Pericardium fibroblast (primary cell): Measurements from ENCODE around the gene FNBP1. TPM values are rescaled to one million over a fixed set of nuclear protein-coding genes. Genes with fewer than 3 reads are reported as not detected.

Experiments
- total RNA-seq: library from RNA; depleted of rRNA; stranded (reverse); fragments of >200 nt; gene quantifications from 2 replicates; pipeline ENCODE4 v1.2.3, GENCODE V29; 2015

FNBP1 gene
- total RNA-seq = 21.3 and 31.7 TPM in 2 replicates

DNA sequence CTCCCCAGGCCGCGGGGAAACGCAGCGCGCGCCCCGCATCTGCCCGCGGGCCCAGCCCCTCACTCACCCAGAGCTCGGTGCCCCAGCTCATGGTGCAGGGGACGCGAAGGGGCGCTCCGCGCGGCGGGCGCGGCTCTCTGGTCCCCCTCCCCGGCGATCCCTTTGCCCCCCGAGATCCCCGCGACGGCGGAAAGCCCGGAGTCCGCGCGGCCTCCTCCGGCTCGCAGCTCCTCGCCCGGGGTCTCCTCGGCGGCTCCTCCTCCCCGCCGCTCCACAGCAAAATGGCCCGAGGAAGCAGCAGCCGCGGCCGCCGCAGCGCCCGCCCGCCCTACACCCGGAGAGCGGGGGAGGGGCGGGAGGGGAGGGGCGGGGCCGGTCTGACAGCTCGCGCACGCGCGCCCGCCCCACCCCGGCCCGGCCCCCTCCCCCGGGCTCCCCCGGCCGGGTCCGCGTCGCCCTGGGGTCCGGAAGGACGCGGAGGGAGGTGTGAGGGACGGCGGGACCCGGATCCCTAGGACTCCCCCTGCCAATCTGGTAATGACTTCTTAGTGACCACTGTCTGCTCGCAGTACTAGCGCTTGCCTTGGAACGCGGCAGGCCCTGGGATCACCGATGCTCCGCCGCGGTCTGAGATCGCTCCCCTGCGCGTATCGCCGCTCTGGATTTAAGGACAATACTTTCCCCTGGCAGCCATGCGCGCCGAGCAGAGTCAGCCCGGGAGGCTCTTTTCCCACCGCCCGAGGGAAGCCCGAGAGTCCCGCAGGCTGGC, at the start of gene FNBP1:
Gene FNBP1 (minus strand): TSS at position 305 of the 769 bp plus-strand sequence. CDS start 214 bp downstream, at position 91.

DNA sequence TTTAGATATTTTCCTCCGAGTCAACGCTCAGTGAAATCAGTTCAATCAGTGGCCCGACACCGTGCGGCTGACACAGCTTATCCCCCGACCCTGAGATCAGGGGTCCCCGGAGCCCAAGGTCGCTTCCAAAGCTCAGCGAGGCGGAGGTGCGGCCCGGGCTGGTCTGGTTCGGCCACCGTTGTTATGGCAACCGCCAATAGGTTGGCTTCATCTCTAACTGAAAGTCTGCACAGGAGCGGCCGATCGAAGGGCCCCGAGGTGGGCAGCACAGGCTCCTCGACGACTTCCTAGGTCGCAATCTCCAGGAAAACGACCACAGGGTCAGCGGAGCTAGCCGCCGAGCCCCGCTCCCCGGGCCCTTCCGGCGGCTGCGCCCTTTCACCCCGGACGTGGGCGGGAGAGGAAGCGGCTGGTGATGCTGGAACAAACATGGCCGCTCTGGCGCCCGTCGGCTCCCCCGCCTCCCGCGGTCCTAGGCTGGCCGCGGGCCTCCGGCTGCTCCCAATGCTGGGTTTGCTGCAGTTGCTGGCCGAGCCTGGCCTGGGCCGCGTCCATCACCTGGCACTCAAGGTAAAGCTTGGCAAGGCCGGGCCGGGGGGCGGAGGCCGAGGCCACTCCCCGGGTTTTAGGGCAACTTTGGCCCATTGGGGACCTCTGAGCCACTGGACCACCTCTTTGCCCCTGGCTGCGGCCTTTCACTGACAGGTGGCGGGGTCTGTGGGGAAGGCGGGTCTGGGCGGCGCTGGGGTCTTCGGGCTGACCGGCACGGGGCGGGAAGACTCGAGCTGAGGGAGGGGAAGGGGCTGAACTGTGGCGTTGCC, 10.7 kb upstream of the FNBP1 start, which contains the start of gene GPR107:
Gene GPR107 (plus strand): TSS at position 403 of the 821 bp plus-strand sequence. CDS start 27 bp downstream, at position 430.

Other genes starting within 250 kb of the FNBP1 start
- gene TOR1B, start 240.0 kb downstream of the FNBP1 start, total RNA-seq = 20.0 and 23.9 TPM in 2 replicates
- gene TOR1A, start 219.1 kb downstream of the FNBP1 start, total RNA-seq = 53.1 and 56.8 TPM in 2 replicates
- 35.2 and 40.5 TPM in 2 replicates for gene C9orf78, start 207.9 kb downstream of the FNBP1 start, total RNA-seq
- 8.1 and 15.2 TPM in 2 replicates for gene USP20, start 207.7 kb downstream of the FNBP1 start, total RNA-seq
- gene GPR107, start 10.7 kb upstream of the FNBP1 start, total RNA-seq = 22.1 and 24.3 TPM in 2 replicates
- gene NCS1, start 129.2 kb upstream of the FNBP1 start, total RNA-seq = 20.3 and 24.1 TPM in 2 replicates
- under 0.01 TPM in 1 of 2 replicates, not detected in the other for gene HMCN2, start 222.6 kb upstream of the FNBP1 start, total RNA-seq